K562 treated with DMSO at 1 percent for 4 hours (cell line): Measurements from ENCODE around the gene SLC25A30. TPM values are rescaled to one million over a fixed set of nuclear protein-coding genes. Genes with fewer than 3 reads are reported as not detected.

ENCODE experiments used
- total RNA-seq: library from RNA; unstranded; fragments of 300-600 nt; gene quantifications from 2 replicates; pipeline ENCODE4 v1.2.3, GENCODE V29; 2022; ENCODE audit not compliant: insufficient read depth

SLC25A30 gene, protein sequence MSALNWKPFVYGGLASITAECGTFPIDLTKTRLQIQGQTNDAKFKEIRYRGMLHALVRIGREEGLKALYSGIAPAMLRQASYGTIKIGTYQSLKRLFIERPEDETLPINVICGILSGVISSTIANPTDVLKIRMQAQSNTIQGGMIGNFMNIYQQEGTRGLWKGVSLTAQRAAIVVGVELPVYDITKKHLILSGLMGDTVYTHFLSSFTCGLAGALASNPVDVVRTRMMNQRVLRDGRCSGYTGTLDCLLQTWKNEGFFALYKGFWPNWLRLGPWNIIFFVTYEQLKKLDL
- total RNA-seq = 5.5 and 5.6 TPM in 2 replicates

DNA sequence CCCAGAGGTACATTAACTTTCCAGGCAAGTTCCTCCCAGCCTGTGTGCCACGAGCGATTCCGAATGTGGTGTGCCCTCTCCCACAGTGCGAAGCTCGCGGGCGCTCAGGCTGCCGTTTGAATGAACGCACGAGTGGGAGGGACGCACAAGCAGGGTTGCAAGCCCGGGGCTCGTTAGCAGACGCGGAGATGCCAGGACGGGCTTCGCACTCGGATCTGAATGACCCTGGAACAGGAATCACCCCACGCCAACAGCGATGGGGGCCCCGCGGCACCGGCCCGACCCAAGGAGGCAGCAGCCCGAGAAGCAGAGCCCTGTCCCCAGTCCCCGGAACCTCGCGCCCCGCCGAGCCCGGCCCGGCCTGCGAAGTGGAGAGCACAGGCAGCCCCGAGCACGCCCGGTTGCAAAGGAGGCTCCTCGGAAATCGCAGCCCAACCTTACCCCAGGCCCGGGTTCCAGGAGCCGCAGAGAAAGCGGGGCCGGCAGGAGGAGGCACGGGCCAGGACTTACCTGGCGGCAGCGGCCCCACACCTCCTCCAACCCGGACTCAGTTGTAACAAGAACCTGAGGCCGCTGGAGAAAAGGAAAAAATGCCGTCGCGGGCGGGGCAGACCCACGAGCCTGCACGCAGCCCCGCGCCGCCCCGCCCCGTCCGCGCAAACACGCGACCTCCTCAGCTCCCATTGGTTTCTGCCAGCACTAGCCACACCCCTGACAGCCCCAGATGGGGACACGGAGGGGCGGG is at the start of gene SLC25A30:
Gene SLC25A30, minus strand, starts transcription at position 584 of the 745 bp plus-strand sequence. CDS start 6,948 bp downstream, outside the sequence.

DNA sequence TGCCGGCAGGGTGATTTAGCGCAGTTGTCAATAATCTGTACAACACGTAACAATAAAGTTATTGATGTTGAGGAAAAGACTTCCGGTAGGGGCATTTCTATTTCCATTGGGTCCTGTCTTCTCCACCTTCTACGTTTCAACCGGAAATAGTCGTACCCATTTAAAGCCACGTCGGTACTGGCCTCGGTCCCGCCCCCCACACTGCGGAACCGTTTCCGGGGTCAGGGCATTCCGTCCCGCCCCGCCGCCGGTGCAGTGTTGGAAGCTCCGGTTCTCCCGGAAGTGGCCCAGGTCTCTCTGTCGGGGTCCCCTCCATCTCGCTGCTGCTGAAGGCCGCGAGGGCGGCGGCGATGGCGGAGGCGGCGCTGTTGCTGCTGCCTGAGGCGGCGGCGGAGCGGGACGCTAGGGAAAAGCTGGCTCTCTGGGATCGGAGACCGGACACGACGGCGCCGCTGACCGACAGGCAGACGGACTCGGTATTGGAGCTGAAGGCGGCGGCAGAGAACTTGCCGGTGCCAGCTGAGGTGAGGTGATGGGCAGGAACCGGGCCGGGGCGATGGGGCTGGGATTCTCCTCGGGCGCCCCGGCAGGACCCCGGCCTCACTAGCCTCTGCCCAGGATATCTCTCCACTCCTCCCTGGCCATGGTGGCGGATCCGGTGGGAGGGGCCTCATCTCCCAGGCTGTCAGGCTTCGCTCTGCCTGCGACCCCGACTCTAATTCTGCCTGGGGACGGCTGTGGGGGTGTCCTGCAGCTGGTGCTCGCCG is 46.7 kb upstream of the SLC25A30 start, which contains the start of gene COG3:
Gene COG3, plus strand, starts transcription at position 253 of the 767 bp plus-strand sequence. Its CDS starts 98 bp downstream, at position 351.

Other genes with a start within 250 kb of the SLC25A30 start
- gene KCTD4, start 217.3 kb downstream of the SLC25A30 start, total RNA-seq = not detected in 2 replicates
- gene TPT1, start 77.2 kb downstream of the SLC25A30 start, total RNA-seq = 3,047 and 3,166 TPM in 2 replicates
- gene COG3, start 46.6 kb upstream of the SLC25A30 start, total RNA-seq = 10.8 and 12.5 TPM in 2 replicates
- gene ERICH6B, start 197.4 kb upstream of the SLC25A30 start, total RNA-seq = not detected in 2 replicates